HL-60/S4 treated with phorbol 12-myristate 13-acetate at 8.2 ng/mL for 4 days and 3 days (cell line): ENCODE data around the gene RBM7.

Source experiments
- in situ Hi-C: fragments of 300-500 bp; cut with MboI; formaldehyde crosslinking; loops from 2 replicates; pipeline ENCODE4 v1.15.0; 2022; ENCODE audit warnings: low sequenced_read_pairs

RBM7 gene, protein sequence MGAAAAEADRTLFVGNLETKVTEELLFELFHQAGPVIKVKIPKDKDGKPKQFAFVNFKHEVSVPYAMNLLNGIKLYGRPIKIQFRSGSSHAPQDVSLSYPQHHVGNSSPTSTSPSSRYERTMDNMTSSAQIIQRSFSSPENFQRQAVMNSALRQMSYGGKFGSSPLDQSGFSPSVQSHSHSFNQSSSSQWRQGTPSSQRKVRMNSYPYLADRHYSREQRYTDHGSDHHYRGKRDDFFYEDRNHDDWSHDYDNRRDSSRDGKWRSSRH

DNA sequence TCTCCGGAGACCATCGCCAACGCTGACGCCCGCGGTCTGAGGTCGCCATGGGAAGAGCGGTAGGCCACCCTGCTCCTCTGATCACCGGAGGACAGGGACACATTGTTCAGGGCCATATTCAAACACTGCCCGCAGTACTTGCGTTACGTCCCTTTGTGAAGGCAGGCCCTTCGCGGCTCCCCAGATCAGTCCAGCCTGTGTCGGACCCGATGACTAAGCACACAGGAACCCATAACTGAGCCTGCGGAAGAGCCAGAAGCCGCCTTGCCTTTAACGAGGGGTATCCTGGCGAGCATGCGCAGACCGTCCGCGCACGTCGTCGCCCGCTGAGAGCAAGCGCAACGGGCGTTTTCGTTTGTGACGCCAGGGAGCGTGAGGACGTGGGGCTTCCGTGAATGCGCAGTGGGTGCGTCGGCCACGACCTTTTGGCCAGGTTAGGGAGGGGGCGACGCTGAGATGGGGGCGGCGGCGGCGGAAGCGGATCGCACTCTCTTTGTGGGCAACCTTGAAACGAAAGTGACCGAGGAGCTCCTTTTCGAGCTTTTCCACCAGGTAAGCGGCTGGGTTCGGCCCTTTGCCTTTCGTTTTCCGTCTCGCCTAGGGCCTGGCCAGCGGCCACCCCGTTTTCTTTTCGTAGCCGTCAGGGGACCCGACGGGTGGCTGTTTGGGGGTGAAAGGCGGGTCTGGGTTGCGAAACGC lies at the start of gene RBM7, which contains the start of gene C11orf71:
Gene RBM7, plus strand, starts transcription at position 451 of the 699 bp plus-strand sequence. Its CDS starts 6 bp downstream, at position 457.
Gene C11orf71, minus strand, starts transcription at position 296 of the 699 bp plus-strand sequence. Its CDS starts 180 bp downstream, at position 116.
- in situ Hi-C loops, result no loop called here

DNA sequence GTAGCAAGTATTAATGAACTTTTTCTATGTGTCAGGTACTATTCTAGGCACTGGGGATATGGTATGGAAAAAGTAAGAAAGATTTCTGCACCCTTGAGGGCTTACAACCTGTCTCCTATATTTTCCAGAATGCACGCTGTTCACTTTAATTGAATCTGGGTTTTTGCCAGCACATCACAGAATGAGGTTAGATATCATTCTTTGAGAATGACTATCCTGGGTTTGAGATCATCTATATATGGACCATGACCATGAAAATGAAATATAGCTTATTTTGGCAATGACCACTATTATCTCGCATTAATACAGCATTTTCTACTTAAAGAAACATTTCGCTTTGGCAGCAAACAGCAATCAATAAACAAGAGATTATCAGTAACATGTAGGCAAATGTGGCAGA lies 47.0 kb upstream of the RBM7 start:
- in situ Hi-C loops, result no loop called here

DNA sequence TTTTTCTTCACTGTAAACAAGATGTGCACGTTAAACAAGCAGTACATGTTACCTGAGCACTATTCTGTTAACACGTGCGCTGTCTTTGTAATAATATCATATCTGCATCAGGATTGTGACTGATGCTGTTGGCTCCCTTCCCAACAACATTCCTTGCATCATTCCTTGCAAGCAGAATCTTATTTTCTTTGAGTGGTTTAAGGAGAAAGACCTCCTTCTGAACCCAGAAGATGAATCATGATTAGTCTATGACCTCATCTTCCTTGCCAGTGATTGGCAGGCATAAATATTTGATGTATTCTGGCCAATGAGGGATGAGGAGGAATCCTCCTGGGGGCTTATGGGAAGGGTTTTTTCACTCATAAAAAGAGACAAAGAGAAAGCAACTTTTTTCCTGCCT lies 46.4 kb upstream of the RBM7 start:
- in situ Hi-C loops, result no loop called here

DNA sequence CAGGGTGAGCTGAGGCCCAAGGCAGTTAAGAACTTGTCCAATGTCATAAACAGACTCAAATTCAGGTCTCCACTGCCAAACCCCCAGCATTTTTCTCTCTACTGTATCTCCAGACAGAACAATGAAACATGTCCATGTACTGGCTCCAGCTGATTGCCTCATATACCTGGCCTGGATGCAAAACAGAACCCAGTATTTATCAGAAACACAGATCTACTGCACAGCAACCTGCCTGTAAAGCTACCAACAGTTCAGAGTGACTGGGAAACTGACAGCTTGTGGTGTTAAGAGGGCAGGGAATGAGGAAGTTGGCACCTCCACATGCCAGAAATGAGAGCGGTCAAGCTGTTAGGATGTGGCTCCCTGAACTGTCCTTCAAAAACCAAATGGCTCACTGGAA lies 41.8 kb upstream of the RBM7 start:
- in situ Hi-C loops, result no loop called here

DNA sequence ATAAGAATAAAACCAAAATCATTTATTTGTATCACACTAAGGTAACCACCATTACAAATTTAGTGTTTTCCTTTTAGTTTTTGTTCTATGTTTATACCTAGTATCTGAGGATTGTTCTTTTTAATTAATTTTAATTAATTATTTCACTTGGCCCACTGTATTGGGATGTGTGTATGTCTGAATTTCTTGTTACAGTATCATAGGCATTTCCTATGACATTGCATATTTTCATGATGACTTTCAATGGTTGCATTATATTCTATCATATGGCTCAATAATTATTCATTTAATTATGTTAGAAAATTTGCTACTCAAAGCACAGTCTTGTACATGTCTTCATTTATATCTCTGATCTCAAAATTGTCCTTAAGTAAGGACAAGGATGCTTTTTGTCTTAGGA lies 41.1 kb upstream of the RBM7 start:
- in situ Hi-C loops, result no loop called here

DNA sequence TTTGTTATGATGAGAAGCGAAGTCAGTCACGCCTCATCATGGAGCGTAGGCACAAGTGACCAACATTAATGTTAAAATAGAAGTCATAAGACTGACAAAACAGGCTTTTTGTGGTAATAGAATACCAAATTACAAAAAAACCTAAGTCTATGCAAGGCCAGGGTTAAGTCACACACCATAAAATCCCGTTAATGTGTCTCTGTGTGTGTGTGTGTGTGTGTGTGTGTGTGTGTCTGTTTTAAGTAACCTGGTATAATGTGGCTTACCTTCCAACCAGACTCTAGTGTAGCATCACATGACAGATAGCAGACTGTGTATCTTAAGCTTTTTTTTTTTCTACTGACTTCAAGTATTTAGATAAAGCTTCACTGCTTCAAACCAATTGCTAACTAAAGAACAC lies 38.1 kb upstream of the RBM7 start:
- in situ Hi-C loops, result no loop called here

DNA sequence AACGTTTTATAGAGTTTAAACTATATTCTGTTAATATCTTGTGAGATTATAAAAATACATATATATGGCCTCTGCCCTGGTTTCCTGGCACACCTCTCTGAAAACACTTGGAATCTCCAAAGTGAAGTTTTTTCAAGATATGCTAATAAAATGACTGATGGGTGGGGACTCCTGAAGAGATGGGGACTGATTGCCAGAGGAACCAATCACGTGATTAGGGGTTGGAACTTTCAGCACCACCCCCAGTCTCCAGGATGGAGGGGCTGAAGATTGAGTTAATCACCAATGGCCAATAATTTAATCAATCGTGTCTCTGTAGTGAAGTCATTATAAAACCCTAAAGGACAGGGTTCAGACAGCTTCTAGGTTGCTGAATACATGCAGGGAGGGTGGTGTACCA lies 37.5 kb upstream of the RBM7 start:
- in situ Hi-C loops, result no loop called here

DNA sequence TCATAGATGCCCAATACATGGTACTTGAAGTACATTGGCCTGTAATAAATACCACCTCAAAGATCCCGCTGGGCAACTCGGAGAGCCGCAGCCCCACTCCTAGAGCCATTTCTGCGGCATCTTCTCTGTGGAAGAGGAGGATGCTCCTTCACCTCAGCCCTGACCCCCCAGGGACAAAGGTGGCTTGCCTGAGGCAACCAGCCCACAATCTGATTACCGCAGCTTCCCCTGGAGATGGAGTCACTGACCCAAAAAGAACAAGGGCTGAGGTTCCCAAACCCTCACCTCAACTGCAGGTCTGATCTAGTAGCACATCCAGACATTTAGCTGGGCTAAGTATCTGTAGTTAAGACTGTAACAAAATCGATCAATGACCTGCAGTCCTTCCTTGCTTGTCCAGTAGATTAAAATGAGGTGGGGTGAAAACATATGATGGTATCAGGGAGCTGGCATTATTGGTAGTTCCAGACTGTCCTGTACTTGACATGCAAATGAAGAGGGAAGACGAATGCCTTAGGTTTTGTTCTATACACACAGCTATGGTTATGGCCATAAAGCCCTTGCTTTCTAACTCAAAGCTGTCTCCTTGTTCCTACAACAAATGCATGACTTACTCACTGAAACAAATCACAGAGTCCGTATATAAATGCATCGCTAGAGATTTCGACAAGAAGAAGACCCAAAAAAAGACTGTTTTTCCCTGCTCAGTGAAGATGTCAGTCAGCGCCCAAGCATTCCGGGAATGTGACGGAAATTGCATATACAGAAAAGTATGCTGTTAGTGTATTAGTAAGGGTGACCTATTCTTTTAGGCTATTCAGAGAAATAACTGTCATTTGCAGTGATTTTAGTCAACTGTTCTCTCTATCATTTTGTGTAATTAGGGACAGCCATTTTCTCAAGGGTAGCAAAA lies 33.9 kb upstream of the RBM7 start:
- in situ Hi-C loops, result no loop called here

DNA sequence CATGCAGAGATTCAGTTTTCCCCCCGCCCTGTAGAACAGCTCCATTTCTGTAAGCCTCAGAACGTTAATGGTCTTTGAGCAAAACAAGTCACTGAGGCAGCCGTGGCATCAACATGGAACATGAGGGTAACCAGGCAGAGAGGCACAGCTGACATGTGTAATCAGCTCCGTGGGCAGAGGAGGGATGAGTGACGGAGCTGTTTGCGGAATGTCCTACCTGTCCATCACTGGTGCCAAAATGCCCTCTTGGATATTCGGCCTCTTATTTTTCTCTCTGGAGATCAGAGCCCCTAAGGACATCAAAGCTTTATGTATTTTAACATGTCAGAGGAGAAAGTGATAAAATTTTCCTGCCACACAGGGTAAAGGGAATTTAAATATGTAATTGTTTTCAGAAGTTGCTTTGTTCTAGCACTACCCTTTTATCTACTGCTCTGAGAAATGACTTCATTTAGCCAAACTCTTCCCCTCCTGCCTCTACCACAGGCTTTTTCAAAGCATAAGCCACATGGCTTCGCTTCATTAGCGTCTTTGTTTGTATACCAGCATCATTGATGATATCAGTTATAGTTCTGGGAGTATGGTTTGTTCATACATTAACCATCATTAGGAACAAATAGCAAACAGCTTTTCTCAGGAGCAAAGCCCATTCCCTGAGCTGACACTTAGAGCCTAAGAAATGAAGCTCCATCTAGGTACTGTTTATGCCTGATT lies 33.1 kb upstream of the RBM7 start:
- in situ Hi-C loops, result no loop called here

DNA sequence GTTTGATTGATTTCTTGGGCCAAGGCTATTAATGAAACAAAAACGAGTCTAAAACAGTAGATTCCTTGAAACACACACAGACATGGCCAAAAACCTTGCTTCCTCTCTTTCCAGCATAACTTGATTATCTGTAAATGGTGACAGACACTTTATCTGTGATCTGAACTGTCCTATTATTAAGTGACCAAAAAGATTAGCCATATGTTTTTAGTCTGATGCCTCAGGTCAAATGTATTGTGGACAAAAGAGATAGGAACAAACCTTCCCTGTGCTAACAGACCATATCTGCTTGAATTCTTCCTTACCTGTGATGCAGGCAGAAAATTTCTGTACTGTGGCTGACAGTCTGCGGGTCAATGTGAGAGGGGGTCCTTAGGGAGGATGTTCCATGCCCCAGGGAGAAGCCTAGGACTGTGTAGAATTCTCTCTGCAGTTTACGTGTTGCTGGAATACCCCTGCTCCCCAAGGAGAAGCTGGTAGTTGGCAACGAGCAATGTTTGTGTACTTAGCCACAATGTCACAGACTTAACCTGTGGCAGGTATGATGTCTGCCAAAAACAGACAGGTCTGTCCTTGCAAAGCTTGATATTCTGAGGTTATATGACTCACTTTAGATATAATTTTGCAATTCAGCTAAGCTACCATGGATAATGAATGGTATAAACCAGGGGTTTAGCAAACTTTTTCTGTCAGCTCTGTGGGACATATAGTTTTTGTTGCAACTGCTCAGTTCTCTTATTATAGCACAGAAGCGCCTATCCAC lies 31.4 kb upstream of the RBM7 start:
- in situ Hi-C loops, result no loop called here

DNA sequence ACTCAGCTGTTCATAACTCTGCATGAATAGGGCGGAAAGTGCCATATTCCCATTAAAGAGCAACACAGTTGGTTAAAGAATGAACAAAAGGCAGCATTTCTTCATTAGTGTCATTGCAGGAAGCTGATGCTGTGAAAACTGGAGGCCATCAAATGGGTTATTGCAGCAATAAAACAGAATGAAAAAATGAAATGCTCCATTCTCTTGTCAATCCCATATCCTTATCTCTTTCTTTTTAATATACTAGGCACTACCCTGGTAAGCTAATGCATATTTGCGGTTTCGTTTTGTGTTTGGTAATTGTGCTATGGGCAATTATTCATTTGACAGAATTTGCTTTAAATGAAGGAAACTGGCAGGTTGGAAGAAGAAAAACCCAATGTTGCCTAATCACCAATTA lies 25.4 kb upstream of the RBM7 start:
- in situ Hi-C loops, result no loop called here

DNA sequence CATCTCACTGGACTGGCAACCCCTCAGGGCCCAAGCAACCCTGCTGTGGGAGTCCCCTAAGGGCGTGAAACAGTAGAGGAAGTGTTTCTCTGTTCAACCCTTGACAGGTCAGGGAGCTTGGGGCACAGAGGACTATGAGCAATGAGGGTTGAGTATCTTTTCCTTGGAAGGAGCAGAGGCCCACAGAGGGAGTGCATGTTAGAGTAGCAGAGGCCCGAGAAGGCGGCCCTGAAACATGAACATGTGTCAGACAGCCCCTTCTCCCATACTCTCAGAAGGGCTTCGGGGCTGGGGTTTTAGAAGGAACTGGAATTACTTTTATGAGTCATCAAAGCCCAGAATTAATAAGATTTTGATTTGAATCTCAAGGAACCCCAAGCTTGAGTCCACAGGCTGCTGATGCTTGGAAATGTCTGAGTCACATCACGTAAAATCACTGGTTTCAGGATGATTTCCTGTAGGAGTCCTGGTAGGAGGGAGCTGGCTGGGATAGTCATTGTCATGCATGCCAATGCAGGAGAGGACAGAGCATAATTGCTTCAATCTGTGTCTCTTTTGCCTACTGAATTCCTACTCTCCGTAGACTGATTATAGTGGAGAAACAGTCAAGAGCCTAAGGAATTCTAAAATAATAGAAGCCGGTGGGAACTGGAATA lies 22.7 kb upstream of the RBM7 start:
- in situ Hi-C loops, result no loop called here

DNA sequence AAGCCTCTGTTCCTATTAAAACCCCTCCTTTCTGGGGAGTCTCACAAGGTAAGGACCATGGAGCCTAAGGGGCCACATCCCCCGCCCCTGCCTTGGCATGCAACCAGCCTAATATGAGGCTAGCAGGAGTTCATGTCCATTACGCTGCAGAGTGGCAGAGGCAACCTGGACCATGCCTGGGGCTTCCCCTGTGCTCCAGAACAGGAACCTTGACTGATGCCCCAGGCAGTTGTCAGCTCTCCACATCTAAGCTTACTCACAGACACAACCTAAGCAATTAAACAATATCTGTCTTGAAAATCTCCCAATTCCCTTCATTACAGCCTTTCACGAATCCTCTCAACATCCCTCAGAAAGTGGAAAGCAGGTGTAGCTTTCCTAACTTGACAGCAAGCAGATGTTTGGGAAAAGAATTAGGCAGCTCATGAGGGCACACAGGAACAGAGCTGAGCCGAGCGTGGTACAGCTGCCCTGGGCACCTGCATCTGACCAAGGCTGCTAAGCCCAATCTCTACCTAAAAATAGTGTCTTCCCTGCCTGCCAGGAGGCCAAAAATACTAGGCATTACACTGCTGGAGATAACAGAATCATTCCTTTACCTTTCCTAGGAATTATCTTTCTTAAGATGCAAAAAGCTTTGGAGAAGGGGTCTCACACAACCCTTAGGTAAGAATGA lies 20.9 kb upstream of the RBM7 start:
- in situ Hi-C loops, result no loop called here

DNA sequence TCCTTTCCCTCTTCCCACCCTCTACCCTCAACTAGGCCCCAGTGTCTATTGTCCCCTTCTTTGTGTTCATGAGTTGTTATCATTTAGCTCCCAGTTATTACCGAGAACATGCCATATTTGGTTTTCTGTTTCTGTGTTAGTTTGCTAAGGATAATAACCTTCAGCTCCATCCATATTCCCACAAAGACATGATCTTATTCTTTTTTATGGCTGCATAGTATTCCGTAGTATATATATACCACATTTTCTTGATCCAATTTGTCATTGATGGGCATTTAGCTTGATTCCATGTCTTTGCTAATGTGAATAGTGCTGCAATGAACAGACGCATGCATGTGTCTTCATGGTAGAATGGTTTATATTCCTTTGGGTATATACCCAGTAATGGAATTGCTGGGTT lies 18.0 kb upstream of the RBM7 start:
- in situ Hi-C loops, result no loop called here

DNA sequence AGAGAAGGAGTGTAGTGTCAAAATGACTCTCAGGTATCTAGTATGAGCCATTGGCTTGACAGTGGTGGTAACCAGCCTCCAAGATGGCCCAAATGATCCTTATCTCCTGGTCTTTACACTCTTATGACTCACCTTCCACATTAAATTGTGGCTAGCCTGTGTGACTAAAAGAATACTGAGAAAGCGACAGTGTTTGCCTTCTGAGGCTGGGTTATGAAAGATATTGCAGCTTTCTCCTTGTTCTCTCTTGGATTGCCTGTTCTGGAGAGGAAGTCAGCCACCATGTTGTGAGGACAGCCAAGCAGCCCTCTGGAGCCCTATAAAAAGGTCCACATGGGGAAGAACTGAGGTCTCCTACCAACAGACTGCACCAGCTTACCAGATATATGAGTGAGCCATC lies 16.0 kb upstream of the RBM7 start:
- in situ Hi-C loops, result no loop called here

DNA sequence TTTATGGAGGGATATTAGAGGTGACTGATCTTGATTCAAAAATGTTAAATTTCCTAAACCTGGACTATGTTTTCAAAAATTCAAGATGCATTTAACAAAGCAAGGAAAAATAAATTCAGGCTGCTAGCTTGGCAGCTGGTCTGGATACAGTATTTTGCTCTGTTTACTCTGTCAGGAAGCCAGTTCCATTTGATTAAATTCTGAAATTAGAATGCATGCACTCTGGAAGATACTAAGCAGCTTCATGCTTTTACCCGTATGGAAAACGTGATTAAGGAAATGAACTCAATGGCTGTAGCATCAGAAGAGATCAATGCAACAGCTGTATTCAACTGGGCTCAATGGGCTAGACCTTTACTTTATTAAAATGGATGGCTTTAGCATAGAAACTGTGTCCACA lies 14.3 kb upstream of the RBM7 start:
- in situ Hi-C loops, result no loop called here

DNA sequence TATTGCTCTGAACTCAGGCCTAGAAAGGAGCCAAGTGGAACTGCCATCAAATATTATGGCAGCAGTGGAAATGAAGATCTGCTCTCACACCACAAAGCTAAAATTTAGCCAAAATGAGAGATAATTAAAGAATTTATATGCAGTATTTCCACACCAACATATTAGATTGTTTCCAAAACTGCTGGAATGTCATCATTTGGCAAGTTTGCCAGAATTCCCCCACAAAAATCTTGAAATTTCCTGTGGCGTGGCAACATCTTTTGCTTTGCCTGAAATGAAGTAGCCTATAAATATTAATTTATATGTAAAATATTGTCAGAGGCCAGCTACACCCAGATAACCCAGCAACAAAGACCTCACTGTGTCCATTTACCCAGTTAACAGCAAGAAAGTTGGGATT lies 13.9 kb upstream of the RBM7 start:
- in situ Hi-C loops, result no loop called here

DNA sequence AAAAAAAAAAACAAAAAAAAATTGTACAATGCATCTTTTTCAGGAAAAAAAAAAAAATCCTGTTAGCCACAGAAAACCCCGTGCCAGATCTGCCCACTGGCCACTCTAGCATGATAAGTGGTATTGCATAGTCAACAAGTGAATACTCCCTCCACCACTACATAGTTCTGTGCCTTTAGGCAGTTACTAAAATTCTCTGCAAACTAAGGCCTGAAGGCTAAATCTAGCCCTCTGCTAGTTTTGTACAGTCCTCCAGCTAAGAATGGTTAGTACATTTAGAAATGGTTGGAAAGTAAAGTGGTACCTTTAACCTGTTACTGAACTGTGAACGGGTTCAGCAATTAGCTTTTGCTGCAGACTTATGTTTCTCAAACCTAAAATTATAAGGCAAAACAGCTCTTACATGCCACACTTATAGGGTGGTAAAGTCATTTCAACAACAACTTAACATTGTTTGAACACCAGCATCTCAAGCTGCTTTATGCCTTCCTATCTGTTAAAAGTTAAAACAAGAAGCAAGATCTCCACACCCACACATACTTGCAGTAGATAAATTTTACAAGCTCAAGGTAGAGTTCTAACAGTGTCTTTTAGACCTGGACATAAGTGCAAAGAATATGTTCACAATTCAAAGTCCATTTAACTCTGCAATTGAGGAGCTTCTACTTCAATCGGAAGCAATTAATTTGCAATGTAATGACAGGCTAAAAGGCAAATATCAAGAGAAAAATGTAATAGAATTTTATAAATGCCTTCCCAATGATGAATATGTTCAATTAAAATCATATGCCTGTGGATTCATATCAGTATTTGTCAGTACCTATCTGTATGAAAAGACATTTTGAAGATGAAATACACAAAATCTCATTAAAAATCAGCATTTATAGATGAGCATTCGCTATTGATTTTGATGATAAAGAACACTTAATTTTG lies 7.5 kb upstream of the RBM7 start:
- in situ Hi-C loops, result no loop called here
